NCI-H187 treated with DMSO at 0.1 percent for 48 hours (cell line): ENCODE measurements around the gene ENDOV.

Experiments used
- DNase-seq: peaks from one replicate; lab custom pipeline; 2025; lab: John Stamatoyannopoulos, UW

The ENDOV gene

DNA sequence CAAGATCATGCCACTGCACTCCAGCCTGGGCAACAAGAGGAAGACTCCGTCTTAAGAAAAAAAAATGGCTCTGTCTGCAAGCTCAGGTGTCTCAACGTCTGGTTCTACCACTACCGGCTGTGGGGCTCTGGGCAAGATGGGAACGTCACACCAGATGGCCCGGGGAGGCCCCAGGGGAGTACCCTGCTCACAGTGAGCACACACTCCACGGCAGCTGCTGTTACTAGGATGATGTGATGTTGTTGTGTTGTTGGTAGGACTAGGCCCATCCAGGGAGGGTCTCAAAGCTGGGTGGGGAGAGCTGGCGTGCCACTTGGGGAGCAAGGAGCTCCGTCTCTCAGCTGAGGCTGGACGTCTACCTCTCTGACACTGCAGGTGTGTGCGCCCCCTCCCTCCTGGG is 70.9 kb downstream of the ENDOV start:
- peak; percentile 28 for DNase-seq

DNA sequence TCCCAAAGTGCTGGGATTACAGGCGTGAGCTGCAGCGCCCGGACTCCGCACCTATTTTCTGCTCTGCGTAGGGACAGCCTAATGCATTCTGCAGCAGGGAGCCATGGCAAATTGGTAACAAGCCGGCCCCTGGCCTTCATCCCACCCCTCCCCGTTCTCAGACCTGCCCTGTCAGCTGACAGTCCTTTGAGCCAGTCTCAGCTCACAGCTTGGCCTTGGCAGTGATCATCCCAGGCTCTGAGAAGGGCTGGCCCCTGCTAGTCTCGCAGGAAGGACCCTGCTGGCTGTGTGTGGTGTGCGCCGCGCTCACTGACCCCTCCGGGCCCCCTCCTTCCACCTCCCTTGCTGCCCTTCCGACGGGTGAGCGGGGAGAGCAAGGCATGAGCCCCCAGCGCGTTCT is 71.7 kb downstream of the ENDOV start:
- DNase-seq, result no peak

DNA sequence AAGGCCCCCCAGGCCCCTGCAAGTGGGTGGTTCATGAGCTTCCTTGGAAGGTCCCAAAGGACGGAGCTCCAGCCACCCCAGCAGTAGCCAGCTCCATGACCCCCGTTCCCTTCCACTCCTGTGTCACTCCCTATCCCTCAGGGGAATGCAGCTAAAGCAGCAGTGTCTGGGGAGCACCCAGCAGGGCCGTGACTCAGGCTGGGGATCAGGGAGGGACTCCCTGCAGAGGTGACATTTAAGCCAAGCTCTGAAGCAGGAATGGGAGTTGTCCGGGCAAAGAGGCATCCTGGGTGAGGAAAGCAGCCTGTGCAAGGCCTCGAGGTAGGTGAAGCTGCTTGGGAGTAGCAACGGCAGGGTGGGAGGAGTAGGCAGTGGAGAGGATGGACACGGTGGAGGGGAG is 72.5 kb downstream of the ENDOV start:
- no peak for DNase-seq
